HG03097 (cell line): Measurements from ENCODE around the gene TIGD1.

Source experiments
- ATAC-seq: cut with Tn5 transposase; IDR thresholded peaks from one replicate; pipeline ENCODE4 v1.9.1; 2021; ENCODE audit not compliant: unreplicated experiment, low FRiP score

TIGD1 gene

GRCh38 chr2:232550354-232551249 lies at the start of gene TIGD1, which contains the start of gene EIF4E2:
Gene TIGD1, minus strand, starts transcription at chr2:232550557. Its CDS starts 675 bp downstream, at chr2:232549882.
Gene EIF4E2, plus strand, starts transcription at chr2:232550689. Its CDS starts 36 bp downstream, at chr2:232550725.
- ATAC-seq = peak; percentile 91

DNA sequence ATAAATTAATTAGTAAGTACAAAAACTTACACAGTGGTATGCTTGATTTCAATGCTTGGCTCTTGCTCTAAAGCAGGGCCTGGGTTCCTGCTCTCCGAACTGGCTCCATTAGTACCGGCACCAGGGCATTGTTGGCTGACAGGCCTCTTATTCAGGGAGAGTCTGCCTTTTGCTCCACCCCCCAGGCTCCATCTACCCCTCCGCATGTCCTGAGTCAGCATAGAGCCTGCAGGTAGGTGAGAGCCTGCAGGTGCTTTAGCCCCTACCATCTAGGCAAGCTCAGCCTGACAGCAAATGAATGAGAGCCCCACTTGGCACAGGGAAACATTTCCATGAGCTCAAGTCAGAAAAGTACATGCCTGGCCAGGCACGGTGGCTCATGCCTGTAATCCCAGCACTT lies 47.9 kb upstream of the TIGD1 start:
- ATAC-seq = no peak

DNA sequence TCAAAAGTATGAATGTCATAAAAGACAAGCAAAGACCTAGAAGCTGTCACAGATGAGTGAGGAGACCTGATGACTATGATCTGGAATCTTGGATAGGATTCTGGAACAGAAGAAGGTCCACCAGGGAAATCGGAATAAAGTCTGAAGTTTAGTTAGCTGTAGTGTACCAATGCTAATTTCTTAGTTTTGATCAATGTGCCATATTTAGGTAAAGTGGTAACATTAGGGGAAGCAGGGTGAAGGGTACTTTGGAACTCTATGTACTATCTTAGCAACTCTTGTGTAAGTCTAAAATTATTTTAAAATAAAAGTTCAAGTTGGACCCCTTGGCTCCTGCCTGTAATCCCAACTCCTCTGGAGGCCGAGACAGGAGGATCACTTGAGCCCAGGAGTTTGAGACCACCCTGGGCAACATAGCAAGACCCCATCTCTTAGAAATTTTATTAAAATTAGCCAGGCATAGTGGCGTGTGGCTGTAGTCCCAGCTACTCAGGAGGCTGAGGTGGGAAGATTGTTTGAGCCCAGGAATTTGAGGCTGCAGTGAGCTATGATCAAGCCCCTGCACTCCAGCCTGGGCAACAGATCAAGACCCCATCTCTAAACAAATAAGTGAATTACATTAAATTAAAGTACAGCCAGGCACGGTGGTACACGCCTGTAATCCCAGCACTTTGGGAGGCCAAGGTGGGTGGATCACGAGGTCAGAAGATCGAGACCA lies 47.2 kb upstream of the TIGD1 start:
- no peak for ATAC-seq

DNA sequence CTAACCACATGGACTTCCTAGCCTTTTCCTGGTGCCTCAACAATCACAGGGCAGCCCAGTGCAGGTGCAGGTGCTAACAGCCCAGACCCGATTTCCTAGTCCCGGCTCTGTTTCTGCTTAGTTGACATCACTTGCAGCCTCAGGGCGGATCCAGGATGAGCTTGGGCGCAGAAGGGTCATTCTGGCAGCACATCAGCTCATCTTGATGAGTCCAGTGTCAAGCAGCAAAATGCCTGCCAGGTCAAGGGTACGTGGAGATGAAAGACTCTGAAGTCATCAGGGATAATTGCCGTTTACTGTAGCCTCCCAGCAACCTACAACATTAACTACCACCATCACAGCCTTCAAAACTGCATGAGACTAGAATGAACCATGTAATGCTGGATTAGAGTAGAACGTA lies 43.6 kb upstream of the TIGD1 start:
- ATAC-seq = no peak

DNA sequence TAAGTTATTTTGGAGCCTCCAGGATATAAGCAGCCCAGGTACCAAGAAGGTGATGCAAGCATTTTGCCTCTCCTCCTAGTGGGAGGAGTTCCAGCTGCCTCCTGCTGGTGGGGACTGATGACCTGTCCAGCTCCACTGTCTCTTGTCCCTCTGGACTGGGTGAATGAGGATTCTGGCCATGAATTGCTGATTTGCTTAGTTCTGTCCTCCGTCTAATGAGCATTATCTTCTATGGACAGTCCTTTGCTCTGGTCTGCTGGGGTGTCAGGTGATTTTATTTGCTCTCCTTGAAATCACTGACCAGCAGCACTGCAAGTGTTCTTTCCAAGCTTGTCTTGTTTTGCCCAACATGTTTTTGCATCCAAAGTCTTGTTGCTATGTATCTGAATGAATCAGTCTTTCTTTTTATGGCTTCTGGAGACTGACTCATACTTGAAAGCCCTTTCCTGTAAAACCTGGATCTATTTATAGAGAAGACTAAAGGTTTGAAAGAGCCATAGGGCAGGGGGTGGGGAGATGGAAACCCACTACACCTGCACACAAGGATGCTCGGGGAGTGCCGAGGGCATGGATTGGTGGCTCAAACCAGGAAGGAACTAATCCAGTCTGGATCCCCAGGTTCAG lies 42.5 kb upstream of the TIGD1 start:
- no peak for ATAC-seq

DNA sequence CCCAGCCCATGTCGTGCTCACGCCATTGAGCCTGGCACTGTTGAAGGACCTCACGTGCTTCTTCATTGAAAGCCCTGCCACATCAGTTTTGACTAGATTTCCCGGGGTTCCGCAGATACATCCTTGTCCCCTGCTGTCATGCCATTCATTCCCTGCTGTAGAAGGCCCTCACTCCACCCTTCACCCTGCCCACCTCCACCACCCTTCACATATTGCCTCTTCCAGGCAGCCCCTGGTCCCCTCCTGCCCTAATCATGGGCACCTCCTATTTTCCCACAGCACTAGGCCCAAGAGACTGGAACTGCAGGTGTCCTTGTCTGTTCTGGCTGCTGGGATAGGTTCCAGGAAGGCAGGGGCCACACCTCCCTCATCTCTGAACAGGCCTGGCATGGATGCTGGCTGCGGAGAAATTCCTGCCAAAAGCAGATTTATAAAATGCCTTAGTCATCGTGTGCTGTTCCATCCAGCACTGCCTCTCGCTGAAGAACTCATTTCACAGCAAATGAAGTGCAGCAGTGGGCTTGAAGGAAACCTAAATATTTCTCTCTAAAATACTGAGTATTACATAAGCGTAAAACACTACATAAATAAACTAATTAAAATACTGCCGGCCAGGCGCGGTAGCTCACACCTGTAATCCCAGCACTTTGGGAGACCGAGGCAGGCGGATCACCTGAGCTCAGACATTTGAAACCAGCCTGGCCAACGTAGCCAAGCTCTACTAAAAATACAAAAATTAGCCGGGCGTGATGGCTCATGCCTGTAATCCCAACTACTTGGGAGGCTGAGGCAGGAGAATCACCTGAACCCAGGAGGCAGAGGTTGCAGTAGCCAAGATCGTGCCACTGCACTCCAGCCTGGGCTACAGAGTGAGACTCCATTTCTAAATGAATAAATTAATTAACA lies 38.6 kb upstream of the TIGD1 start:
- ATAC-seq = no peak

DNA sequence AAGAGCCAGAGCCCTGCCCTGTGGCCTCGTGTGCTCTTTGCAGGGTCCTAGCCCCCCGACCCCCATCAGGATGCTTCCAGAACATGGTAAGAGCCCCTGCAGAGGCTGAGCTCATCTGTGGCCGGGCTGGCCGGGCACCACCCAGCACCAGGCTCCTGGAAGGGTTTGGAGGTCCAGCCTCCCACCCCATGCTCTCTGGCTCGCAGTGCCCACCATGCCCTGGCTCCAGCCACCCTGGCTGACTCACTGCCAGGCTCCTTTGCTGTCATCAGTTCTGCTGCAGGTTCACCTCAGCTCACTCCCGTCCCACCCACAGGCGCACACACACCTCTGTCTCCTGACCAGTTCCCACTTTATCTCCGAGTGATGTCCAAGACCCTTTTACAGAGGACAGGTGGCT lies 37.7 kb upstream of the TIGD1 start:
- no peak for ATAC-seq

GRCh38 chr2:232587512-232587911 lies 37.2 kb upstream of the TIGD1 start:
- ATAC-seq = no peak

- no peak for ATAC-seq
These were observed 36.7 kb upstream of the TIGD1 start for GRCh38 chr2:232586943-232587505.

DNA sequence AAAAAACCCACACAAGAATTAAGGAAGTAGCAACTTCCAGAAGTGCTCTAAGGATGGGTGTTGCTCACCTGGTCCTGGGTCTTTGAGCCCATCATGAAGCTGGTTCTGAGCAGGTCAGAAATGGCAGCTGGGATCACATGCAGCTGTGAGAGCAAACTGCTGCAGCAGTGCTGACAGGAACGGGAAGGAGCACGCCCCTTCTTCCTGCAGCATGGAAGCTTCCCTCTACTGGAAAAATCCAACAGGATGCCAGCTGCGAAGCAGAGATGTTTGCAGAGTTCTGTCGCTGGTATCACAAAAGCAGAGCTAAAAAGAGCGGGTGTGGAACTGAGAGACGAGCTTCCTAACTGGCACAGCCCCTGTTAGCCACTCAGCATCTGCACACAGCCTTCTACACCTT lies 33.9 kb upstream of the TIGD1 start:
- ATAC-seq = no peak

DNA sequence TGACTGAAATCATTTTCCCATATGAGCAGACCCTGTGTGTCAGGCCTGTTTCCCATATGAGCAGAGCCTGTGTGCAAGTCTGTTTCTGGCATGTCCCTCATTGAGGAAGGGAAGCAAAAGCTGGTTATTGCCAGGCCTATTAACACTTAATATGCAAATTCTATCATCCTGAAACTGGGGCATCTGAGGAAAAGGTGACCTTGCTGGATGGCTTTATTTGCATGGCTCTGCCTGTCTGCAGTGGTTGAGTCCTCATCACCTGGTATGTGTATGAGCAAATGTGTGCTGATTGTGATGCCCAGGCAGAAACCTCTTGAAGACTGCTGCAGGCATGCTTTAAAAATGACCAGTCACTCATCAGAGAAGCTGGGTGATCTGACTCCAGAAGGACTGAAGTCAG lies 31.4 kb upstream of the TIGD1 start:
- peak; percentile 51 for ATAC-seq

DNA sequence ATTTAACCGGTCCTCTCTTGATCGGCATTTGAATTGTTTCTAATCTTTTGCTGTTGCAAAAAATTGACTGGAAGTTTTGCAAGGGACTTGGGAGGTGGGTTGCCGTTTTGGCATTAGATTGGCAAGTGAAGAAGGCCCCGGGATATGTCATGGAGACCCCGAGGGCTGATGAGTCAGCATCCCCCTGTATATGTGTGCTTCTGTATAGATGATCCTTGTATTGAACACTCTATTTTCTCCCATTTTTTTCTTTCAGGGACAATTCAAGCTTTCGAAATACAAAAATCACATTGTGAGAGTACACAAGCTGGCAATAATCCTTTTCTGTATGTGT lies 30.3 kb upstream of the TIGD1 start:
- ATAC-seq = no peak

DNA sequence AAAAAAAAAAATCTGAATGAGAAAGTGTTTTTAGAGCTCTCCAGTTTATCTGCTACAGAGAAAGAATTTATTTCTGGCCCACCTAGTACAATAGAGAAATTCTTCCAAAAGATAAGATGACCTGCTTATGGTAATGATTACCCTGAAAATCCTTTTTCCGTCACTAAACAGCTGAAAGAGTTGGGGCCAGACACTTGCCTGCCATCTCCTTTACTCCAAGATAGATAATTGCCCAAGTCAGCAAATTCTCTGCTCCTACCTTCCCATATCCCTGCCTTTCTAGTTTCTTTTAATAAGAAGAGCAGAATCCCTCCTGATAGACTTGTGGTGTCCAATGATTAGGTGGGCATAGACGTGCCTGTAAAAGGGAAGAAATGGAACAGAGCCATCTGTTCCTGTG lies 28.3 kb upstream of the TIGD1 start:
- ATAC-seq = no peak

GRCh38 chr2:232577841-232578240 lies 27.5 kb upstream of the TIGD1 start:
- ATAC-seq = no peak

- no peak for ATAC-seq
These were observed 26.6 kb upstream of the TIGD1 start for GRCh38 chr2:232576995-232577394.

GRCh38 chr2:232575404-232575746 lies 25.0 kb upstream of the TIGD1 start:
- ATAC-seq = no peak

- ATAC-seq = no peak
These were observed 24.5 kb upstream of the TIGD1 start for GRCh38 chr2:232574674-232575403.

- no peak for ATAC-seq
These were observed 23.5 kb upstream of the TIGD1 start for GRCh38 chr2:232573771-232574435.

- ATAC-seq = no peak
These were observed 22.7 kb upstream of the TIGD1 start for GRCh38 chr2:232573042-232573441.
